GM18511 (cell line): ENCODE data around the gene BMPR1B.

Experiments
- ATAC-seq: cut with Tn5 transposase; IDR thresholded peaks from one replicate; pipeline ENCODE4 v1.9.1; 2021; ENCODE audit warnings: mild to moderate bottlenecking, moderate library complexity; ENCODE audit not compliant: unreplicated experiment

Gene BMPR1B

DNA sequence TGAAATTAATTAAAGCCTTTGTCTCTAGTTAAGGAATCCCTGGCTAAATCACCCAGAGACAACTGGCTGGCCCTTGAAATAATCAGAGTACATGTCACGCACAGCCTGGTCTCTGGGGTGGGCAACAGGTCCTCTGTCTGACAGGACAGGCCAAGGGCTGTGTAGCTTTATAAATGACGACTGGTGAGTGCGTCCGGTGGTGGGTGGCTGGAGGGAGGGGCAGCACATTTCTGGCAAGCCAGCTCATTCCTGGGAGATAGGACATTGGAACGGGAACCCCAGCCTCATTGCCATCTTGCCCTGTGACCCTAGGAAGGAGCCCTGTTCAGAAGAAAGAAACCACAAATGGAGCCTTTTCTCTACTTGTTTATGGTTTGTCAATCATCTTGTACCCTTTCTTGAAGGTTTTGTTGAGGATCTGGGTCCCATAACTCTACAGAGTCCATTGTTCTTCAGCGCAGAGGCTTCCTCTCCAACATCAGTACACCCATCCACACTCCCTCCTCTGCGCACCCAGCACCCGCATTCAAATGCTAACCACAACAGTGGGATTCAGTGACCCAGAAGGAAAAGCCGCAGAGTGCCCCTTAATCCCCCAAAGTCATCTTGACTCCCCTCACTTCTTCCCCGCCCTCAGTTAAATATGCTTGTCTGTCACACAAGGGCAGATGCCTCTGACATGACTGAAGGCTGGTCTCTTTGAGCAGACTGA is 422.9 kb downstream of the BMPR1B start:
- ATAC-seq, result no peak

GRCh38 chr4:95181243-95181995 is 423.7 kb downstream of the BMPR1B start:
- ATAC-seq, result no peak

DNA sequence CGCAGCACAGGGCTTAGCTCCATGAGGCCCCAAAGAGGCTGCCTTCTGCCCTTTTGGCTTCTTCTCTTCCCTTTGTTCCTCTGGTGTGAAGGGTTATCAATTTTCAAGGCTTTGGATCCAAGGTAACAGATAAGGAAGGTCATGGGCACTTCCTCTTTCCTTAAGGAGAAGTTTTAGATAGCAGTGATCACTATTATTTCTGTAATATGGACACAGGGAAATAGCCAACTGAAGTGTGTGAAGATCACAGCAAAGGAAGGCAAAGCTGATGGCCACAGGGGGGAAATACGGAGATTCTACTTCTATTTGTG is 424.2 kb downstream of the BMPR1B start:
- ATAC-seq, result no peak

DNA sequence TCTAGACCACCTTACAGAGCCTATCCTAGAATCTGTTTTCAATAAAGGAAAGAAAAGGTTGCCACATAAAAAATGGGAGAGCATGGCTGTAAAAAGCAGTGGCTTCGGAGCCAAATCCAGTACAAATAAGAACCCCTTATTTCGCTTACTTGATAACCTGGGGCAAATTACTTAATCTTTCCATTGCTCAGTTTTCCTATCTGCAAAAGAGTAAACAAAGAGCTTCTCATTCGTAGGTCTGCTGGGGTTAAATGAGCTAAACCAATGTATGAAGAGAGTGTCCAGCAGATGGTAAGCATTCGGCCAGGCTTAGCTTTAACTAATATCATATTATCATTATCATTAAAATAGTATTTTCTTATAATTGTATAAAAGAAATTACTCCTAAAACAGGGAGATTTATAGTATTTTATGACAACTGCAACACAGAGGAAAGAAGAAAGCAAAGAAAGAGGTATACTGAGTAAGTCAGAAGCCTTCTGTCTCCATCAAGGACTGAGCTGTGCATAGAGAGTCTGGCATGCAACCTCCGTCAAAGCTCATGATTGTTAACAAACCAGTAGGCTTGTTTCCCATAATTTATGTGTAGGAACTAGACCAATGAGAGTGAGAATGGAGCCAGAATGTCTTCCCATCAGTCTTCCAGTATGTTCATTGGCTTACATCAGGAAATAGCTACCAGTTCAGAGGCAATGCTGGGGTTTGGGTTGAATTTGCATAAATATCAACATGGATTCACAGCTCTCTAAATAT is 426.1 kb downstream of the BMPR1B start:
- ATAC-seq, result no peak

DNA sequence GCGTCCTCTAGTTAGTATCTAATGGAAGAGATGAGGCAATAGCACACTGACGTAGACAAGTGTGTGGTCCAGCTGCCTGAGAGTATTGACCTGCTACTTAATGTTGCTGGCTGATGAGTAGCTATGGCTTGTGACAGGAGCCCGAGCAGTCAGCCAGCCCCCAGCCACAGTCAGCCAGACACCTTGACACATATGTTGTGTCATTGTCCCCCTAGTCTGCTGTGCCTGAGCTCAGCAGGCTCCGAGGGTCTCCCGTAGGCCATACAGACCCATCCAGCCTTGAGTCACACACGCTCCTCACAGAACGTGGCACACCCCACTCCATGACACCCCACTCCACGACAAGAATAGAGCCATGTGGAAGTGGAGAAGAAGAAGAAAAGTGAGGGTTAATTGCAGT is 428.9 kb downstream of the BMPR1B start:
- no peak for ATAC-seq

- ATAC-seq, result no peak
Measured at GRCh38 chr4:95188701-95189370, 431.1 kb downstream of the BMPR1B start.

DNA sequence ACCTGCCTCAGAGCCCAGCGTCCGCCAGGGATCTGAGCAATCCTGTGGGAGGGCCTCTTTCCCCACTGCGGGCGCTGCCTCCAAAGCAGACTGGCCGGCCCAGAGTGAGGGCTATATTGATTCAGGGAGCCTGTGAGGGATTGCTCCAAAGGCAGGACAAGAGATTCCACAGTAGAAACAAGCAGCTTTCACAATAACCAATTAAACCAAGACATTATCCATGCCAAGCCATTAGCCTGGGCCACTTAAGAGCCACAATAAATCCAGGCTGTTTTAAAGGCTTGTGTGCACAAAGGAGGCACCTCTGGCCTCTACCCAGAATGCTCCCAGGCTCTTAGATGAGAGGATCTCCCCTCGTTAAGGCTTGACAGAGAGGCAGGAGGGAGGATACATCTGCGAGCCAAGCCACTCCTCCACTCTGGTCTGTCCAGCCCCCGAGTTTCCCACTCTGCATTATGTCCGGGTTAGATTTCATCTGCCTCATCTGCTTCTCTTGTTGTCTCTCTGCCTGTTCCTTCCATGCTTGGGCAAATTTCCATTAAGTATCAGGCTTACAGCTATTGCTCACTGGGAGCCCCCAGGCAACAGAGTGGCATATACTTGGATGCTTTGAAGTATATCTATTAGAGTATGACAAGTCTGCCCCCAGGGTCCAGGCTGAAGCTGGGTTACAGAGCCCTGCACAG is 433.1 kb downstream of the BMPR1B start:
- ATAC-seq, result no peak

DNA sequence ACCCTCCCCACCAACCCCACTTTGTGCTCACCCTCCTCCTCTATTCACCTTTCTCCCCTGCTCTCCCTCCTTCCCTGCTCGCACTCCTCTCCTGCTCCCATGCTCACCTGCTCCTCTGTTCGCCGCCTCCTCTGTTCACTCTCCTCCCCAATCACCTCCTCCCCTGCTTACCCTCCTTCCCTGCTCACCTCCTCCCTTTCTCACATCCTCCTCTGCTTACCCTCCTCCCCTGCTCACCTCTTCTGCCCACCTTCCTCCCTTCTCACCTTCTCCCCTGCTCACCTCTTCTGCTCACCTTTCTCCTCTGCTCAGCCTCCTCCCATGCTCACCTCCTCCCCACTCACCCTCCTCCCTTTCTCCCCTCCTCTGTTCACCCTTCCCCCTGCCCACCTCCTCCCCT is 433.8 kb downstream of the BMPR1B start:
- ATAC-seq, result no peak

DNA sequence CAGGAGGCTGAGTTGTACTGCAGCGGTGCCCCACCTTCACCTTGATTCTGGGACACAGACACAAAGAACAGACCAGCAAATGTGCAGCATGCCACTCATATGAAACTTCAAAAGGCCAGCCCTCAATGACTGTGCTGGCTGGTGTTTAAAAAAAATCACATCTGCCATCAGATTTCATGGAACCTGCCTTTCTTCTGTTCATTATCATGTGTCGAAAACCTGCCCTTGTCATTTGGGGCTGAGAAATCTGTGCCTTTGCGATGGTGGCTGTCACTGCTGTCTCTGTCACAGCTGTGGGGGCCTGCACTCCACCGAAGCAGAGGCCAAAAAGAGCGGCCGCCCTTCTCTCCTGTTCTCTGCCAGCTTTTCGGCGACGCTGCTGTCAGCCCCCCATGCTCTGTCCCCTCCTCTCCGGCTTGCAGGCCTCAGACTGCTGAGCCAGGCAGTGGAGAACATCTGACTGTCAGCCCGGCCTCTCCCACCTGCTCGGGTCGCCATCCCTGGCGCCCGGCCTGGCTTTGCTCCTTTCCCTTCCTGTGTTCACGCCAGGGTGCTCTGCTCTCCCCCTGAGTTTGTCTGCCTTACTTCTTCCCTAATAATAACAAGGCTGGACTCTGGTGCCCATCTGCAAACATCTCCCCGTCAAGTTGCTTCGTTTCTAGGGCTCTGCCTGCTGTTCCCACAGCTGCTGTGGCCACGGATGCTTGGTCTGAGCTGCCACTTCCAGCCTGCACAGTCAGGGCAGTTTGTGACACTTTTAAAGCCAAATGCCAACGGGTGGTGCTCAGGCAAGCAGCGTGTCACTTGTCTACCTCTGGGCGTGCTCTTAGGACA is 435.9 kb downstream of the BMPR1B start:
- ATAC-seq, result no peak

GRCh38 chr4:95197353-95197752 is 439.6 kb downstream of the BMPR1B start:
- no peak for ATAC-seq

GRCh38 chr4:95198961-95199360 is 441.2 kb downstream of the BMPR1B start:
- no peak for ATAC-seq

DNA sequence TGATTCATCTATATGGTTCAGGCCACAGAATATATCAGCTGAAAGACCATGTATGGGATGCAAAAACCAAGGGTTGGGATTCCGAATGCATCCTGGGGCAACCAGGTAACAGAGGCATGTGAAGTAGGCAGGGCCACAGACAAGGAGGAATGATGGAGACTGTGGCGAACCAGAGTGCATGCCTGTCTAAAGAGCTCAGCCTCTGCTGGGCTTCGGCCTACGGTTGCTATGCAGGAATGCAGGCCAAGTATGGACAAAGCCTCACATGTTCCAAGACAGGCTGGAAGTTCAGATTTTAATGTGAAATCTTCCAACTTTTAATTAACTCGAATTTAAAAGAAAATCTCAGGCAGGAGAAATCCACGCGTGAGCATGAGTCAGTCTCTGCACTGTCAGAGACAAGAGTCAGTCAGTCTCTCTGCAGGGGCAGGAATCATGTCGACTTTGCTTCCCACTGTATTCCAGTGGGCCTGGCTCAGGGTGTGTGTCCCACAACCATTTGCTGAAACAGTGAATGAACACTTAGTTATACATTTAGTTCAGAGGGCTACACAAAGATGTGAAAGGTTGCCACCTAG is 446.6 kb downstream of the BMPR1B start:
- no peak for ATAC-seq

DNA sequence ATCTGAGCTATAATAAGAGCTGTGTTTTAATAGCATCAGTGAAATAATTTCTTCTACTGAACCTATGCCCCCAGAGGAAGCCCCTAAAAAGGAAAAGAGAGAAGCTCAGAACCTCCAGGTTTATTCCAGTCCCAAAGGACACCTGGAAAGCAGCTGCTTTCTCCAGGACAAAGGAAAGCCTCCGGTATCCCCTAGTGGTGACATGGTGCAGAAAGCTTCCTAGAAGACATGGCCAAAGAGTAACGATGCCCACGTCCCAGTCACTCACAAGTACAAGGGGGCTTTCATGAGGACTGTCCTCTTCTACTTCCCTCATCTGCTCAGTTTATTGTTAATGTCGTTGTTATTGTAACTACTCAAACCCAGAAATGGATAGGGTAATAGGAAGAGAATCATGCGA is 447.1 kb downstream of the BMPR1B start:
- ATAC-seq, result no peak
